ENCODE data around the gene CYTH4. TPM values are rescaled to one million over a fixed set of nuclear protein-coding genes. Genes with fewer than 3 reads are reported as not detected.

CYTH4 gene
- total and polyA plus RNA-seq, 8 donors: 1.9 to 77.0 (median 6.0) TPM; not detected in 1

- intact Hi-C loops (cut with DNase I; ENCODE audit: low total_unique reads): no loop called here
- Histone ChIP-seq H3K9me3 (peaks cover 11 to 21% (median 19%) of the 10 kb centered on the region in 4 donors), H3K27ac (no peak overlapping the region), H3K27me3 (peaks cover 0 to 56% (median 24%) of the 10 kb centered on the region in 3 donors), H3K36me3 (no peaks in the 10 kb centered on the region), H3K4me3 (no peak overlapping the region), H3K4me1 (peaks cover 8 to 26% (median 9%) of the 10 kb centered on the region in 4 donors)
- WGBS, 5 donors: 73 to 81% (median 81%) methylated on average over 9 to 10 of the region's 10 CpGs
- no peak for TF ChIP-seq POLR2A (IDR thresholded peaks at IDR 0.05)
- no peak for TF ChIP-seq CTCF (IDR thresholded peaks at IDR 0.05)
- no peak for TF ChIP-seq EP300 (IDR thresholded peaks at IDR 0.05)
- no peak for TF ChIP-seq POLR2AphosphoS5 (IDR thresholded peaks at IDR 0.05)
- DNase-seq: no peak
Observed at GRCh38 chr22:37263966-37264887, 18.1 kb upstream of the CYTH4 start.

GRCh38 chr22:37266581-37267134 lies 15.7 kb upstream of the CYTH4 start:
- H3K4me1 ChIP-seq: peaks cover 8 to 22% (median 9%) of the 10 kb centered on the region in 4 donors
- H3K9me3 ChIP-seq: peaks cover 11 to 21% (median 19%) of the 10 kb centered on the region in 4 donors
- DNase-seq: no peak
- peak overlapping the region in 4 of 5 donors; percentile 38 to 75 (median 58) for H3K27ac ChIP-seq
- H3K27me3 ChIP-seq: peaks cover 0 to 48% (median 6%) of the 10 kb centered on the region in 3 donors
- H3K4me3 ChIP-seq: peak overlapping the region in 3 of 4 donors; percentile 33 to 43 (median 39)
- 41 to 47% (median 45%) methylated on average over 18 of the region's 18 CpGs for WGBS, 5 donors
- intact Hi-C loops (cut with DNase I; ENCODE audit: low total_unique reads): no loop called here
- TF ChIP-seq POLR2A (IDR thresholded peaks at IDR 0.05) (no peak), CTCF (IDR thresholded peaks at IDR 0.05) (no peak), POLR2AphosphoS5 (IDR thresholded peaks at IDR 0.05) (no peak), EP300 (IDR thresholded peaks at IDR 0.05) (no peak)
- no peaks in the 10 kb centered on the region for H3K36me3 ChIP-seq

GRCh38 chr22:37267135-37267587 lies 15.1 kb upstream of the CYTH4 start:
- Histone ChIP-seq H3K4me1 (peaks cover 8 to 22% (median 9%) of the 10 kb centered on the region in 4 donors), H3K4me3 (peak overlapping the region; percentile 18 to 43 (median 36)), H3K36me3 (no peaks in the 10 kb centered on the region), H3K27me3 (peaks cover 0 to 49% (median 6%) of the 10 kb centered on the region in 3 donors), H3K27ac (peak overlapping the region in 4 of 5 donors; percentile 38 to 75 (median 58)), H3K9me3 (peaks cover 11 to 21% (median 19%) of the 10 kb centered on the region in 4 donors)
- WGBS, 5 donors: 7 to 18% (median 9%) methylated on average over 11 to 22 of the region's 22 CpGs
- peak; percentile 42 to 78 for DNase-seq
- TF ChIP-seq CTCF (IDR thresholded peaks at IDR 0.05) (peak in 4 of 7 experiments; percentile 41 to 63 (median 49)), POLR2A (IDR thresholded peaks at IDR 0.05) (no peak)
- intact Hi-C loops (cut with DNase I; ENCODE audit: low total_unique reads): no loop called here

GRCh38 chr22:37267661-37268413 lies 14.5 kb upstream of the CYTH4 start:
- H3K9me3 ChIP-seq: peaks cover 11 to 21% (median 19%) of the 10 kb centered on the region in 4 donors
- TF ChIP-seq CTCF (IDR thresholded peaks at IDR 0.05): no peak
- no peak for TF ChIP-seq POLR2AphosphoS5 (IDR thresholded peaks at IDR 0.05)
- TF ChIP-seq EP300 (IDR thresholded peaks at IDR 0.05): no peak
- no peak for TF ChIP-seq POLR2A (IDR thresholded peaks at IDR 0.05)
- H3K27me3 ChIP-seq: peaks cover 0 to 48% (median 6%) of the 10 kb centered on the region in 3 donors
- peak overlapping the region in 4 of 5 donors; percentile 38 to 75 (median 58) for H3K27ac ChIP-seq
- intact Hi-C loops (cut with DNase I; ENCODE audit: low total_unique reads): no loop called here
- no peaks in the 10 kb centered on the region for H3K36me3 ChIP-seq
- 57 to 68% (median 66%) methylated on average over 11 of the region's 11 CpGs for WGBS, 5 donors
- peaks cover 8 to 22% (median 9%) of the 10 kb centered on the region in 4 donors for H3K4me1 ChIP-seq
- DNase-seq: no peak
- H3K4me3 ChIP-seq: peak overlapping the region in 2 of 4 donors; percentile 39 to 43

Measured in stomach (tissue), 9 donors.